Neural cell (in vitro differentiated cells): ENCODE results near the gene QDPR.

Source experiments
- CTCF ChIP-seq: fragments of 450-650 bp; IDR thresholded peaks from 2 replicates; pipeline ENCODE4 v1.5.1; 2014; ENCODE audit warnings: antibody characterized with exemption, mild to moderate bottlenecking, moderate library complexity; ENCODE audit not compliant: poor library complexity, severe bottlenecking
- EZH2 ChIP-seq: fragments of 200-600, 300-800 bp; shearing (Covaris generic), sonication (generic); IDR thresholded peaks from 2 replicates; pipeline ENCODE4 v1.6.1; 2014; ENCODE audit warnings: antibody characterized with exemption, low read length, borderline replicate concordance, mild to moderate bottlenecking; ENCODE audit not compliant: insufficient read depth, poor library complexity, severe bottlenecking
- POLR2AphosphoS5 ChIP-seq: IDR thresholded peaks from 2 replicates; pipeline ENCODE4 v1.6.1; 2012
- RAD21 ChIP-seq: fragments of 450-650 bp; conservative IDR thresholded peaks from 2 replicates; pipeline ENCODE4 v1.6.1; 2014; ENCODE audit warnings: antibody characterized with exemption, mild to moderate bottlenecking, moderate library complexity

- TF ChIP-seq POLR2AphosphoS5 (no peak), CTCF (no peak), EZH2 (no peak), RAD21 (no peak)
Observed at GRCh38 chr4:17554568-17554967, 42.7 kb upstream of the QDPR start.
